SU-DHL-6 (cell line): ENCODE measurements around the gene CLEC9A.

ENCODE experiments used
- H2AFZ ChIP-seq: fragments of 200-600 bp; sonication (generic); 2 replicates; pipeline ENCODE4 v1.6.1; 2014; ENCODE audit warnings: low read depth, mild to moderate bottlenecking, moderate library complexity, mixed read lengths, antibody characterized with exemption, low read length; ENCODE audit not compliant: severe bottlenecking
- H3F3A ChIP-seq: fragments of 200-600 bp; shearing (Covaris generic); 2 replicates; pipeline ENCODE4 v1.6.0; 2016; ENCODE audit warnings: antibody characterized with exemption, mild to moderate bottlenecking; ENCODE audit not compliant: insufficient read depth
- H3K27ac ChIP-seq: fragments of 200-600 bp; sonication (generic); 2 replicates; pipeline ENCODE4 v1.5.1; 2016; ENCODE audit warnings: low read depth, mild to moderate bottlenecking, low read length, moderate library complexity, mixed read lengths
- H3K27me3 ChIP-seq: fragments of 200-600 bp; sonication (generic), shearing (Covaris generic); 2 replicates; pipeline ENCODE4 v1.6.0; 2014; ENCODE audit warnings: mild to moderate bottlenecking, low read length
- H3K36me3 ChIP-seq: fragments of 200-600 bp; sonication (generic); 2 replicates; pipeline ENCODE4 v1.6.1; 2014; ENCODE audit warnings: mild to moderate bottlenecking, low read length, mixed read lengths
- H3K4me2 ChIP-seq: fragments of 300-600, 200-600 bp; shearing (Covaris generic), sonication (generic); 2 replicates; pipeline ENCODE4 v1.6.0; 2014; ENCODE audit warnings: low read length, low read depth, mild to moderate bottlenecking; ENCODE audit not compliant: poor library complexity, severe bottlenecking
- H3K4me3 ChIP-seq: fragments of 200-600 bp; sonication (generic); 2 replicates; pipeline ENCODE4 v1.5.1; 2014; ENCODE audit warnings: antibody characterized with exemption, low read length, mild to moderate bottlenecking, mixed read lengths; ENCODE audit not compliant: insufficient read depth, poor library complexity, severe bottlenecking
- H3K79me2 ChIP-seq: fragments of 200-600 bp; sonication (generic); 2 replicates; pipeline ENCODE4 v1.6.1; 2014; ENCODE audit warnings: mild to moderate bottlenecking, low read length, moderate library complexity; ENCODE audit not compliant: insufficient read depth
- H3K9ac ChIP-seq: fragments of 200-600 bp; sonication (generic); 2 replicates; pipeline ENCODE4 v1.7.0; 2014; ENCODE audit warnings: mild to moderate bottlenecking, low read length
- H3K9me2 ChIP-seq: fragments of 200-600 bp; sonication (generic); replicated peaks from 2 replicates; pipeline ENCODE4 v1.6.1; 2014; ENCODE audit warnings: low read length; ENCODE audit not compliant: insufficient read depth
- H3K9me3 ChIP-seq: fragments of 200-600 bp; sonication (generic); 2 replicates; pipeline ENCODE4 v1.6.1; 2014; ENCODE audit warnings: low read length, mixed read lengths; ENCODE audit not compliant: insufficient read depth
- H4K20me1 ChIP-seq: fragments of 200-600 bp; sonication (generic); 2 replicates; pipeline ENCODE4 v1.6.1; 2014; ENCODE audit warnings: low read depth, mild to moderate bottlenecking, antibody characterized with exemption, low read length, moderate library complexity, mixed read lengths
- EZH2phosphoT487 ChIP-seq: fragments of 200-600 bp; sonication (generic), shearing (Covaris generic); conservative IDR thresholded peaks from 2 replicates; pipeline ENCODE4 v1.6.1; 2018; ENCODE audit warnings: mild to moderate bottlenecking, antibody characterized with exemption, low read length, moderate library complexity, mixed read lengths
- TF ChIP-seq, protein P1 (sequence below): fragments of 200-600 bp; sonication (generic); IDR thresholded peaks from one replicate; pipeline ENCODE4 v1.5.1; 2017; ENCODE audit warnings: antibody characterized with exemption, mild to moderate bottlenecking, low read length, moderate library complexity; ENCODE audit not compliant: insufficient read depth, poor library complexity, severe bottlenecking

CLEC9A gene

DNA sequence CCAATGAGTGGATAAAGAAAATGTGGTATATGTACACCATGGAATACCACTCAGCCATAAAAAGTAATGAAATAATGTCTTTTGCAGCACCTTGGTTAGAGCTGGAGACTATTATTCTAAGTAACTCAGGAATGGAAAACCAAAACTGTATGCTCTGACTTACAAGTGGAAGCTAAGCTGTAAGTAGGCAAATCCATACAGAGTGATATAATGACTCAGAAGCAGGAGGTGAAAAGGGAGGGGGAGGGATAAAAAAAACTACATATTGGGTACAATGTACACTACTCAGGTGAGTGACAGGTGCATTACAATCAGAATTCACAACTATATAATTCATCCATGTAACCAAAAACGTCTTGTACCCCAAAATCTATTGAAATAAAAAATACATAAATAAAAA lies 83.4 kb downstream of the CLEC9A start:
- H3K9ac ChIP-seq, result no peak overlapping the region
- H3K9me3 ChIP-seq, result no peaks in the 10 kb centered on the region
- no peaks in the 10 kb centered on the region for H3K79me2 ChIP-seq

DNA sequence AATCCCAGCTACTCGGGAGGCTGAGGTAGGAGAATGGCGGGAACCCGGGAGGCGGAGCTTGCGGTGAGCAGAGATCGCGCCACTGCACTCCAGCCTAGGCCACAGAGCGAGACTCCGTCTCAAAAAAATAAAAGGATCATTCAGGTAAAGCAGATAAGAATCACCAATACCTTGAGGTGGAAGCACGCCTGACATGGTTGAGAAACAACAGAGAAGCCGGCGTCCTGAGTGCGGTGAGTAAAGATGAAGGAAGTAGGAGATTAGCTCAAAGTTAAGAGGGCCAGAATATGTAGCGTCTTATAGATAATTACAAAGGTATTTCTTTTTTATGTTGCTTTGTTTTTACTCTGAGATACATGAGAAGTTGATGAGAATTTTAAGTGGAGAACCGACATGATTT lies 84.8 kb downstream of the CLEC9A start:
- no peaks in the 10 kb centered on the region for H3K36me3 ChIP-seq
- H3K4me3 ChIP-seq, result no peak overlapping the region
- no peaks in the 10 kb centered on the region for H3K27me3 ChIP-seq
- H2AFZ ChIP-seq, result no peak overlapping the region
- H3F3A ChIP-seq, result no peaks in the 10 kb centered on the region
- TF ChIP-seq EZH2phosphoT487, result no peak
- TF ChIP-seq, protein P1, sequence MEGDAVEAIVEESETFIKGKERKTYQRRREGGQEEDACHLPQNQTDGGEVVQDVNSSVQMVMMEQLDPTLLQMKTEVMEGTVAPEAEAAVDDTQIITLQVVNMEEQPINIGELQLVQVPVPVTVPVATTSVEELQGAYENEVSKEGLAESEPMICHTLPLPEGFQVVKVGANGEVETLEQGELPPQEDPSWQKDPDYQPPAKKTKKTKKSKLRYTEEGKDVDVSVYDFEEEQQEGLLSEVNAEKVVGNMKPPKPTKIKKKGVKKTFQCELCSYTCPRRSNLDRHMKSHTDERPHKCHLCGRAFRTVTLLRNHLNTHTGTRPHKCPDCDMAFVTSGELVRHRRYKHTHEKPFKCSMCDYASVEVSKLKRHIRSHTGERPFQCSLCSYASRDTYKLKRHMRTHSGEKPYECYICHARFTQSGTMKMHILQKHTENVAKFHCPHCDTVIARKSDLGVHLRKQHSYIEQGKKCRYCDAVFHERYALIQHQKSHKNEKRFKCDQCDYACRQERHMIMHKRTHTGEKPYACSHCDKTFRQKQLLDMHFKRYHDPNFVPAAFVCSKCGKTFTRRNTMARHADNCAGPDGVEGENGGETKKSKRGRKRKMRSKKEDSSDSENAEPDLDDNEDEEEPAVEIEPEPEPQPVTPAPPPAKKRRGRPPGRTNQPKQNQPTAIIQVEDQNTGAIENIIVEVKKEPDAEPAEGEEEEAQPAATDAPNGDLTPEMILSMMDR, result no peak
- no peak overlapping the region for H3K27ac ChIP-seq
- no peak overlapping the region for H3K9ac ChIP-seq
- H3K9me2 ChIP-seq, result no peaks in the 10 kb centered on the region
- H4K20me1 ChIP-seq, result no peaks in the 10 kb centered on the region
- H3K79me2 ChIP-seq, result no peaks in the 10 kb centered on the region
- H3K4me2 ChIP-seq, result no peak overlapping the region
- H3K9me3 ChIP-seq, result no peaks in the 10 kb centered on the region

More for the DNA sequence above, 83.4 kb downstream of the CLEC9A start:
- Histone ChIP-seq H3K4me2 (no peak overlapping the region), H3K27ac (no peak overlapping the region), H3K27me3 (no peaks in the 10 kb centered on the region), H3K4me3 (no peak overlapping the region), H4K20me1 (no peaks in the 10 kb centered on the region), H3K9me2 (no peaks in the 10 kb centered on the region), H3K36me3 (no peaks in the 10 kb centered on the region), H3F3A (no peaks in the 10 kb centered on the region), H2AFZ (no peak overlapping the region)
- no peak for TF ChIP-seq EZH2phosphoT487
- TF ChIP-seq, protein P1, result no peak
